SU-DHL-6 (cell line): ENCODE results near the gene MRPS35.

Source experiments
- CTCF ChIP-seq: fragments of 200-600 bp; sonication (generic); IDR thresholded peaks from one replicate; pipeline ENCODE4 v1.5.1; 2017; ENCODE audit warnings: antibody characterized with exemption, mild to moderate bottlenecking, low read length, moderate library complexity; ENCODE audit not compliant: insufficient read depth, poor library complexity, severe bottlenecking
- EZH2phosphoT487 ChIP-seq: fragments of 200-600 bp; sonication (generic), shearing (Covaris generic); conservative IDR thresholded peaks from 2 replicates; pipeline ENCODE4 v1.6.1; 2018; ENCODE audit warnings: mild to moderate bottlenecking, antibody characterized with exemption, low read length, moderate library complexity, mixed read lengths

GRCh38 chr12:27693403-27693802 lies 17.2 kb upstream of the MRPS35 start:
- no peak for TF ChIP-seq EZH2phosphoT487
- TF ChIP-seq CTCF = no peak
